GM18502 (cell line): Measurements from ENCODE around the gene MUTYH.
"Not testable (repeated sequence)": the region's sequence is repeated elsewhere in the genome, so short reads cannot be mapped to it uniquely, and the experiment has no call there.

Experiments used
- ATAC-seq: cut with Tn5 transposase; IDR thresholded peaks from one replicate; pipeline ENCODE4 v1.9.1; 2021; ENCODE audit warnings: mild to moderate bottlenecking; ENCODE audit not compliant: unreplicated experiment, poor library complexity

MUTYH gene

DNA sequence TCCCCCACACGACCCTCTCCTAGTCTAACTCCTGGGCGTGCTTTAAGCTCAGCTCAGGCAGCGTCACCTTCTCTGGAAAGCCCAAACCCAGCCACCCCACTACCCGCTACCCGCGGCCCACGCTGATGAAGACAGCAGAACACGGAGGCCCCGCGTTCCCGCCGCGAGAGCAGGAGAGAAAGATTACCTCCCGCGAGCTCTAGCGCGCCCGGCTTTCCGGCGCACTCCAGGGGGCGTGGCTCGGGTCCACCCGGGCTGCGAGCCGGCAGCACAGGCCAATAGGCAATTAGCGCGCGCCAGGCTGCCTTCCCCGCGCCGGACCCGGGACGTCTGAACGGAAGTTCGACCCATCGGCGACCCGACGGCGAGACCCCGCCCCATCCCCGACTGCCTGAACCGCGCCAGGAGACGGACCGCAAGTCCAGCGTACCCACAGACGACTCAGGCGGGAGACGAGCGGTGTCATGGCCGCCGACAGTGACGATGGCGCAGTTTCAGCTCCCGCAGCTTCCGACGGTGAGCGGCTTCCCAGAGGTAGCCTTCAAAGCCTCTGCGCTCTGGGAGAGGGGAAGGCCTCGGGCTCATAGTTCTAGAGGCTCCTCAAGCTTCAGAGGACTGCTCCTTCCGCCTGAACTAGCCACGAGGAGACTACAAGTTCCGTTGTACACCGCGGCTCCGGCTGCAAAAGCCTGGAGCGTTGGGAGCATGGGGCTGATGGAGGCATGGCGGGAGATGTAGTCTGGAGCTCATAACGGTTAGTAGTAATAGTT lies at the start of gene MUTYH, which contains the start of gene TOE1:
Gene MUTYH, minus strand, starts transcription at position 652 of the 770 bp plus-strand sequence. CDS start 5,935 bp downstream, outside the sequence.
Gene TOE1, plus strand, starts transcription at position 382 of the 770 bp plus-strand sequence. Its CDS starts 83 bp downstream, at position 465.
- peak; percentile 82 for ATAC-seq

DNA sequence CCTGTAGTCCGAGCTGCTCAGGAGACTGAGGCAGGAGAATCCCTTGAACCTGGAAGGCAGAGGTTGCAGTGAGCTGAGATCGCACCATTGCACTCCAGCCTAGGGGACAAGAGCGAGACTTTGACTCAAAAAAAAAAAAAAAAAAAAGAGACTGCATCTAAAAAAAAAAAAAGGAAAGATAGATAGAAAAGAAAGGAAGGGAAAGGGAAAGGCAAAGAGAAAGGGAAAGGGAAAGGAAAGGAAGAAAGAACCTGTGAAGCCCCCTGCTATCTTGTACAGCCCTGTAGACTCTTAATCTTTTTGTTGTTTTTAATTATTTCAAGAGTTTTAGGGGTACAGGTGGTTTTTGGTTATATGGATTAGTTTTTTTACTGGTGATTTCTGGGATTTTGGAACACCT lies 46.0 kb upstream of the MUTYH start:
- ATAC-seq = no peak

DNA sequence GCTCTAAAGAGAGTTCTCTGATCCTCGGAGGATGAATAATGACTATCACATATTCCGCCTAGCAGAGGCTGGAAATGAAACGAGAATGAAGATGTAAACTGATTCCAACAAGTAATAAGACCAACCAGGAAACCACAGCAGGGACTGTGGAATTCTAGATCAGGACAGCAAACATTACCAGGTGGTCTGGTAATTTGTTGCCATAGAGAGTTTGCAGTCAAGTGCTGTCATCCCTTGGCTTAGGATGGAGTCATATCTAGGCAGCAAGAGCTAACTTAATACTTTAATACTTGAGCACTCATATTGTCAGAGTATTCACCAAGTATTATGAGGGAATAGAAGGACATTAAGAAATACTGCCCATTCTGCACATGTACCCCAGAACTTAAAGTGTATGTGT lies 45.1 kb upstream of the MUTYH start:
- ATAC-seq = no peak

DNA sequence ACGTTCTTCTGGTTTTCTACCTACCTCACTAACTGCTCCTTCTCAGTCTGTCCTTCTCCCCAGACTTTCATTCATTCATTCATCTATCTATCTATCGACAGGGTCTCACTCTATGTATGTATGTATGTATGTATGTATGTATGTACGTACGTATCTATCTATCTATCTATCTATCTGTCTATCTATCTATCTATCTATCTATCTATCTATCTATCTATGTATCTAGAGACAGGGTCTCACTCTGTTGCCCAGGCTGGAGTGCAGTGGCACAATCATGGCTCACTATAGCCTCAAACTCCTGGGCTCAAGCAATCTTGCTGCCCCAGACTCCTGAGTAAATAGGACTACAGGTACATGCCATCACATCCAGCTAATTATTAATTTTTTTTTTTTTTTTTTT lies 44.0 kb upstream of the MUTYH start:
- ATAC-seq = not testable (repeated sequence)

DNA sequence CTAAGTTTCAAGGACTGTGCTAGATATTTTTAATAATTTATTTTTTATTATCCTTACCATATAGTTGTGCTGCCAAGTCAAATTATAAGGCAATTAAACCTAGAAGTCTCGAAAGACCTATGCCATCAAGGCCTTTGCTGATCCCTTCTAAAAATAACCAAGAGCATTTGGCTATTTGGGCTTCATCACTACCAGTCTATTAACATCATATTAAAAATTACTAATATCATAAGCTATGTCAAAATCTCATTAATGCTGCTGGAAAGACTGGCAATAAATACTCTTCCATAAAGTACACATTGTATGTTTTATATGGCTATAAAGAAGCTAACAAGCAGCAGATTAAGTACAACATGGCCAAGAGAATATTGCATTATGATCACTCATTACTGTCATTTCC lies 43.0 kb upstream of the MUTYH start:
- no peak for ATAC-seq

DNA sequence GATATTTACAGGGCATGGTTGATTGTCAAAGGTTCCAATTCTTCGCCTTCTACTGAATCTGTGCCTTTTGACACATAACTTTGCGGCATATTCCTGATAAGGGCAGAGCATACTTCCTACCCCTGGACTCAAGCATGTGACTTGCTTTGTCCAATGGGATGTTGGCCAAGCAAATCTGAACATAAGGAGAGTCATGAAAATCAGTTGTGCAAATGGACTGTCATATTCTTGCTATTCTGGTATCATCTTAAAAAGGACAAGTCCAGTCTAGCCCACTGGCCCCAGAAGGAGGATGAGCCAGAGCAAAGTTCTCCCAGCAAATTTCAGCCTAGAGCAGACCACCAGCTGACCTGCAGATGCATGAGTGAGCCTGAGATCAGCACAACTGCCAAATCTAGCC lies 41.0 kb upstream of the MUTYH start:
- no peak for ATAC-seq

DNA sequence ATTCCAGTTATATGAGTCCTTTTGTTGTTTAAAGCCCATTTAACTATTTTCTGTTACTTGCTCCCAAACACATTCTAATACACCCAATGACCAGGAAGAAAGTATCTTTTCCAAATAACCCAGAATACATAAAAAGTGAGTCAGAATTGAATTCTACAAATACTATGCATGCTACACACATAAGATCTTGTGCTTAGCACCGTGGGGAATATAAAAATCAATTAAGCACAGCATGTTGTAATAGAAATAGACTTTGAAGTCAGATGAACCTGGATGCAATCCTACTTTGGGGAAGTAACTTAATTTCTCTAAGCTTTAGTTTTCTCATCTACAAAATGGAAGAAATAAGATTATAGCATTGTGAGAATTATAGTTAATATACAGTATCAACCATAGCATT lies 40.5 kb upstream of the MUTYH start:
- no peak for ATAC-seq

DNA sequence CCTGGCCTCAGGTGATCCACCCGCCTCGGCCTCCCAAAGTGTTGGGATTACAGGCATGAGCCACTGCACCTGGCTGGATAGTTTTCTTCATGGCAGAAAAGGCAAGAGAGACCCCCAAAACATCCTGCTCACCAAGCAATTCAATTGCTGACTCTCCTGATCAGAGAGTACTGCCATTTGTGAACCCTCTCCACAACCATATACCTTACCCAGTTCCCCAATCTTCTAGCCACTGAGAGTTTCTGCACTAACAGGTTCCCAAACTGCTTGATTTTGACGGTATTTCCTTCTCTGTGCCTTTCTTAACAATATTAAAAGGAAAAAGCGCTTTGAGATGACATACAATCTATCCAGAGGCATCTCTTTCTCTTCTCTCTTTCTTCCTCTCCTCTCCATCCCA lies 39.9 kb upstream of the MUTYH start:
- no peak for ATAC-seq

DNA sequence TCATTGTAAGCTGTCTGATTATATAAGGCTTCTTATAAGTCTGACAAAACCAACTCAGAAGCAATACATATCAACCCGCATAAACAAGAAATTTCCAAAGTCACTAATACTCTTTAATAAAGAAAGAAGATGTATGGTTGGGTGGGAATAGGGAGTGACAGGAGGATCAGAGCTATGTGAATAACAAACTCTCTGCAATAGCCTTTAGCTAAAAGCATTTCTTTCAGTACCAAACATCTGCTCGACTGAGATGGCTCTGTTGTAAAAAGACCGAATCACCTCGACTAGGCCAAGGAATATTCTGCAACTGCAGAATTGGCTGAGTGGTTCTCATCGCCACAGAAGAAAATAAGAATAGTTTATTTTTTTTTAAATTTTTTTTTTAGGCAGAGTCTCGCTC lies 39.3 kb upstream of the MUTYH start:
- ATAC-seq = no peak

DNA sequence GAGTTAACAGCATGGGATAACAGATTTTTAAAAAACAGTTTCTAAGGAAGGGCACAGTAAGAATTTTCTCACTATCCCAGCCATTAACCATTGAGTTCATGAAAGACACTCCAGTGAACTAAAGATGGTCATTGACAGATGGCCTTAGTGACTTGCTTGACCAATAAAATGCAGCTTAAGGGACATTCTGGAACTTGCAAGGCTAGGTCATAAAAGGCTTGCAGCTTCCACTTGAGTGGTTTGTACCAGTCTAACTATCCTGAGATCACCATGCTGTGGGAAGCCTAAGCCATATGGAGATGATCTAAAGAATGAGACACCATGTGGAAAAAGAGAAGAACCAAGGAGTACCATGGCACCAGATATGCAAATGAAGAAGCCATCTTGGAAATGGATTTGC lies 37.9 kb upstream of the MUTYH start:
- ATAC-seq = no peak

DNA sequence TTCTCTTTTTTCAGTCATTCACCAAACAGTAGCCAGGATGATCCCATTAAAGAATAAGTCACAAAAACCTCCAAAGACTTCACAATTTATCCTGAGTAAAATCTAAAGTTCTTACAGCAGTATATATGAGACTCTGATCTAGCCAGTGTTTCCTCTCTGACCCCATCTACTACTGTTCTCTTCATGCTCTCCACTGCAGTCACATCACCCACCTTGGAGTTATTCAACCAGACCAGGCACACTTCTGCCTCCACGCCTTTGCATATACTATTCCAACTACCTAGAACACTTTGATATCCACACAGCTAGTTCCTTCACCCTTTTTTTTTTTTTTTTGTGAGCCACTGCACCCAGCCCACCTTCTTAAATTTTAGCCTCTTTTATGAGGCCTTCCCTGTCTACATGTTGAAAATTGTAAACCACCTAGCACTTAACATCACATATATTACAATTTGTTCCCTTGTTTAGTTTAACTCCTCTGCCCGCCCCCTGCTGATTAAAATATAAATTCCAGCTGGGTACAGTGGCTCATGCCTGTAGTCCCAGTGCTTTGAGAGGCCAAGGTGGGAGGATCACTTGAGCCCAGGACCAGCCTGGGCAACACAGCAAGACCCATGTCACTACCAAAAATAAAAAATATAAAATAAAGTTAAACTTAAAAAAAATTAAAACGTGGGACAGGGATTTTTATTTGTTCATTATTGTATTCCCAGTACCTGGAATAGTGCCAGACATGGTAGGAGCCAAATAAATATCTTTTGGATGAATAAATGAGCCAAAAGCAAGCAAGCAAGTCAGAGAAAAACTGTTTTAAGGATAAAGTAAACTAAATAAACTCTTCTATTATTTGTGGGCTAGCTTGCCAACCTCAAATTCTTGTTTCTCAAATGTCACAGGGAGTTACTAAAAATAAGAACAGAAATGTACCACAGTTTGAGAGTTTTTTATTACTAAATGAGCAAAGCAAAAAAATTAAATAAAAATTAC lies 35.2 kb upstream of the MUTYH start:
- no peak for ATAC-seq

DNA sequence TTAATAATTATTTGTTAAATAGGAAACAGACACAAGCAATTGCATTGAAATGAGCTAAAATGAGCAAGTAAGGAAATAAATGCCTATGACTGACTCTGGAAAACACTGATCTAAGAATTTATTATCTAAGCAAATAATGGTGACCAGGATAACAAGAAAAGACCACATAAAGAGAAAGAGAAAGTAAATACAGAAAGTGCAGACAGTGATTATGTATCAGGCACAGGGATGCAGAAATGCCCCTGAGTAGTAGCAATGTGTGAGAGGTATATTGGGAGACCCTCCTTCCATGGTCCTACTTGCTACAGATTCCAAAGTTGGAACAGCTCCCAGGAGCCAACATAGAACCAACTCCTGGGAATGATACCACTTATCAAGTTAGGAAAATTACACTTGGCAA lies 33.3 kb upstream of the MUTYH start:
- no peak for ATAC-seq

DNA sequence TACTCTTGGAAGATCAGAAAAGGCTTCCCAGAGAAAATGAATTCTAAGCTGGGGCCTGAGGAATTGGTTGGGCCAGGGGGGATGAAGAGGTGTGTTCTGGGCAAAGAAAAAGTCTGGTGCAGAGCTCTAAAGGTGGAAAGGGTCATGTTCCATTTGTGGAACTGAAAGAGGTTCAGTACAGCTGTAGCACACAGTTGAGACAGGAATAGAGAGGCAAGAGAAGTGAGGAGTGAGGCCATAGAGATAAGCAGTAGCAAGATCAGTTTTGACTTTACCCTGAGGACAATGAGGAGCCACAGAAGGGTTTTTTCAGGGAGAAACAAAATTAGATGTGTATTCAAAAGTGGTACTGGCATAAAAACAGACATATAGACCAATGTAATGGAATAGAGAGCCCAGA lies 30.3 kb upstream of the MUTYH start:
- peak; percentile 74 for ATAC-seq

DNA sequence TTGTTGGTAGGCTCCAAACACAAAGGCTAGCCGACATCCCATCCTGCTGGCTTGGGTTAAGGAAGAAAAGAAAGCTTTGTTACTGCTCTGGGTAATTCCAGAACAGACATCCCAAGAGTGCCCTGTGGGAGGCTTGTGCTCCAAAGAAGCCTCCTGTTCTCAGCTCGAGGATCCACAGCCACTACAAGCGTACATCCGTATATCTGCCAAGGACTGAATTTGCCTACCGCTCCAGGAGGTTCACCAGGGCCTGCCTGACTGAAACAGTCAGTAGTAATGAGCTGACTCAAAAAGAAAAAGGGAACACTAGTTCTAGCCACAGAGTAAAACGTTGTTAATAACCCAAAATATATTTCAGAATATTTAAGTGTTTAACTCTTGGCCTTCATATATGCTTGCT lies 24.8 kb upstream of the MUTYH start:
- ATAC-seq = peak; percentile 74

DNA sequence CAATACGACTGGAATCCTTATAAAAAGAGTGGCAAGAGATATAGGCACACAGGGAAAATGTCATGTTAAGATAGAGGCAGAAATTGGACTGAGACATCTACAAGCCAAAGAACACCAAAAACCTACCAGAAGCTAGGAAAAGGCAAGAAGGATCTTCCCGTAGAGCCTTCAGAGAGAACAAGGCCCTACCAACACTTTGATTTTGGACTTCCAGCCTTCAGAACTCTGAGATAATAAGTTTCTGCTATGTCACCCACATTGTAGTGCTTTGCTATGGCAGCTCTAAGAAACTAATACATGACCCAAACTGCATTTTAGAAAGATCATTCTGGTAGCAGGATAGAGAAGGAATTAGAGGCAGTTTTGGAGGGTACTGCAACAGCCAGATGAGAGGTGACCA lies 24.1 kb upstream of the MUTYH start:
- ATAC-seq = no peak

DNA sequence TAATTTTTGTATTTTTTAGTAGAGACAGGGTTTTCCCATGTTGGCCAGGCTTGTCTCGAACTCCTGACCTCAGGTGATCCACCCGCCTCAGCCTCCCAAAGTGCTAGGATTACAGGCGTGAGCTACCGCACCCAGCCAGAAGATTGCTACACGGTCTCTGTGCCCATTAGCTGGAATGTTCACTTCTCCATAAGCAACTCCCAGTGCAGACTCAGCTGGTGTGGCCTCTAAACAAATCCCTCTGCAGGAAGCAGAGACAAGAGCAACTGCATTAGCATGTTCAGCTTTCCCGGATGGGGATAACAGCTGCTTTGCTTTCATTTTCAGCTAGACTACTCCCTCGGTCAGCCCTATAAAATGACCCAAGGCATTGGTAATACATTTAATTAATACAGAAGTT lies 20.7 kb upstream of the MUTYH start:
- not testable (repeated sequence) for ATAC-seq

DNA sequence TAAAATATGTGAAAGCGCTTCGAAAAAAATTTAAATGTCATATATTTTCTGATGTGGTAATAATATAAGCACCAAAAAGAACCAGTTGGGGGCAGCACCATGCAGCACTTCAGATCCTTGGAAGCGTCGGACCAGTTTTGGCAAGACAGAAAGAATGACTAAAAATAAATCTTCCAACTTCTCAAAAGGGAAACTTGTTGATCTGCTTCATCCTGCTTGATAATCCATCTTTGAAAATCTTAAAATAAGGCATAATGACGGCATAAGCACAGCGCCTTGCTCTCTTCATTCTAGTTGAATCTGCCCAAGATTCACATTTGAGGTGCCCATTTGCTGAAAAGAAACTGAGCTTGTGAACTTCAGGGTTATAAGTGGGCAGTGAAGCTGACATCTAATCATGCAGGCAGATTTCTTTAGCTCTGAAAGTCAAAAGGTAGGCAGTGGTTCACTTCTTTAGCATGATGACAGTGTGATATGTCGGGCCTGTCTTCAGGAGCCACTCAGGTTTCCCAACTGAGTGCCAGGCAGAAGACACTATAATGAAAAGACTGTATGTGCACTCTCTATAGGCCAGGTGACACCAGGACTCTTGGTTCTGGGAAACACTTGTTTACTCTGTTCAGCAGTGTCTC lies 19.8 kb upstream of the MUTYH start:
- no peak for ATAC-seq

DNA sequence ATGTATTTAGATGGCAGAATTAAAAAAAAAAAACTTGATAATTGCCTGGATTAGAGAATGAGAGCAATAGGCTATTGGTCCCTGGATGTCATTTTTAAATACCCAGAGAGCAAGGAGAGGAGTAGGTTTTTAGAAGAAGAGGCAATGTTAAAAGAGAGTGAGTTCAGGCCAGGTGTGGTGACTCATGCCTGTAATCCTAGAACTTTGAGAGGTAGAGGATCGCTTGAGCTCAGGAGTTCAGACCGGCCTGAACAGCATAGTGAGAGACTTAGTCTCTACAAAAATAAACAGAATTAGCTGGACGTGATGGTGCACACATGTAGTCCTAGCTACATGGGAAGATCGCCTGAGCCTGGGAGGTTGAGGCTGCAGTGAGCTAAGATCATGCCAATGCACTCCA lies 15.9 kb upstream of the MUTYH start:
- no peak for ATAC-seq

DNA sequence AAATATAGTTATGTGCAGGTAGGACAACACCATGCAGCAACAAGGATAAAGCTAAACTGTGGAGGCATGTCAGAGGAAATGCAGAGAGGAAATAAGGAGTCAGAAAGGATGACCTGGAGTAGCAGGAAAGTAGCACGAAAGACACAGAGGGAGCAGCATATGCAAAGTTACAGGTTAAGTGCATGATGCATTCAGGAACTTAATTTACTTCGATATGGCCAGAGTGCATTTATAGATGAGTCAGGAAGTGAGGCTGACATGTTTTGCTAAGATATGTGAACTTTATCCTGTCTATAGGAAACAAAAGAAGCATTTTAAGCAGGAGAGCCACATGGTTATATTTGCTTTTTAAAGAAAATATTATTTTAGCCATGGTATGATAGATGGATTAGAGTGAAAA lies 15.4 kb upstream of the MUTYH start:
- ATAC-seq = no peak

DNA sequence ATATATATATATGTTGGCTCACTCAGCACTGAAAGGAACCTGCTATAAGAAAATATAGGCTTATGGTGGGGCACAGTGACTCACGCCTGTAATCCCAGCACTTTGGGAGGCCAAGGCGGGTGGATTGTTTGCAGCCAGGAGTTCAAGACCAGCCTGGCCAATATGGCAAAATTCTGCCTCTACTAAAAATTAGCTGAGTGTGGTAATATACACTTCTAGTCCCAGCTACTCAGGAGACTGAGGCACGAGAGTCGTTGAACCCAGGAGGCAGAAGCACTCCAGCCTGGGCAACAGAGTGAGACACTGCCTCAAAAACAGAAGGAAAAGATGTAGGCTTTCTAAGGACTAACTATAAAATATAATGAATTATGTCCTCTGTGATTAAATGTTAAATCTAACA lies 14.6 kb upstream of the MUTYH start:
- no peak for ATAC-seq

DNA sequence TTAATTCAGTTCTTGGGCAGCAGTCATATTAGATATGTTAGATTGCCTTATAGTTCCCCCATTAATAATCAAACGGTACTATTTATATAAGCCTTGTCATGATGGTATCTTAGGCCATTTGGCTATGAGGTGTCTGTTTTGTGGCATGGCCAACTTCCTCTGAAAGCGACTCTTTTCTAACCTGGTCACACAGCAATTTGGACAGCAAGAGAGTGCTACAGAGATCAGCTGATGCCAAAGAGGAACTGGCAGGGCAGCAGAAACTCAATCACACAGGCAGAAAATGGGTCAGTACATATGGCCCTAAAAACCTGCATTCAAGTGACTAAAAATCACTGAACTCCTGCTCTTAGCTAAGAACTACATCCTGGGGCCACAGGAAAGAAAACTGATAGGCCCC lies 13.4 kb upstream of the MUTYH start:
- no peak for ATAC-seq
